IMR-90 (cell line): ENCODE measurements around the gene CDK7. TPM values are rescaled to one million over a fixed set of nuclear protein-coding genes. Genes with fewer than 3 reads are reported as not detected.
"Not testable (repeated sequence)": the region's sequence is repeated elsewhere in the genome, so short reads cannot be mapped to it uniquely, and the experiment has no call there.

Source experiments
- ATAC-seq: fragments of 200-7000 bp; cut with Tn5 transposase; 2 replicates; pipeline ENCODE4 v1.9.1; 2020; ENCODE audit warnings: low read depth, mild to moderate bottlenecking, moderate library complexity
- BruUV-seq: library from RNA; stranded (reverse); fragments of 400-500 nt; replicated peaks from 2 replicates; lab custom pipeline; 2021; lab: Mats Ljungman, UMichigan
- CTCF ChIA-PET: fragments of 300-600 bp; formaldehyde crosslinking; extraction: SDS; loops from one replicate; lab custom pipeline; 2021; ENCODE audit warnings: antibody characterized with exemption; lab: Yijun Ruan, JAX
- POLR2A ChIA-PET: fragments of 300-600 bp; sonication (Branson Sonifier 250); formaldehyde crosslinking; loops from one replicate; lab custom pipeline; 2022; ENCODE audit warnings: antibody characterized with exemption; ENCODE audit not compliant: unreplicated experiment; lab: Charles Lee
- DNase-seq: peaks from one replicate; pipeline ENCODE4 v3.0.0; 2013
- H2AFZ ChIP-seq: replicated peaks from 2 replicates; pipeline ENCODE3; 2013; ENCODE audit warnings: low read length, mild to moderate bottlenecking; ENCODE audit not compliant: poor library complexity
- H2AK5ac ChIP-seq: 2 replicates; pipeline ENCODE4 v1.6.1; 2013; ENCODE audit warnings: low read depth, low read length, inconsistent platforms
- H2AK9ac ChIP-seq: replicated peaks from 2 replicates; pipeline ENCODE3; 2013; ENCODE audit warnings: mild to moderate bottlenecking, low read depth, low read length, moderate library complexity; ENCODE audit not compliant: poor library complexity
- H2BK120ac ChIP-seq: 2 replicates; pipeline ENCODE4 v1.6.1; 2013; ENCODE audit warnings: low read depth, low read length, inconsistent platforms
- H2BK15ac ChIP-seq: 3 replicates; pipeline ENCODE4 v1.6.1; 2013; ENCODE audit warnings: low read depth, low read length, inconsistent platforms
- H2BK20ac ChIP-seq: 2 replicates; pipeline ENCODE4 v1.6.1; 2013; ENCODE audit warnings: low read depth, mild to moderate bottlenecking, inconsistent platforms, low read length, moderate library complexity
- H2BK5ac ChIP-seq: 2 replicates; pipeline ENCODE4 v1.6.1; 2013; ENCODE audit warnings: mild to moderate bottlenecking, low read depth, low read length, inconsistent platforms; ENCODE audit not compliant: poor library complexity, severe bottlenecking
- H3K14ac ChIP-seq: replicated peaks from 2 replicates; pipeline ENCODE4 v1.6.1; 2013; ENCODE audit warnings: low read depth, low read length, inconsistent platforms
- H3K18ac ChIP-seq: 2 replicates; pipeline ENCODE4 v1.6.1; 2013; ENCODE audit warnings: low read depth, low read length, control low read depth
- H3K23ac ChIP-seq: 2 replicates; pipeline ENCODE4 v1.6.1; 2013; ENCODE audit warnings: low read depth, low read length, inconsistent platforms
- H3K27ac ChIP-seq: 2 replicates; pipeline ENCODE4 v1.5.1; 2013; ENCODE audit warnings: mild to moderate bottlenecking, control low read depth, low read length; ENCODE audit not compliant: insufficient read depth
- H3K27me3 ChIP-seq: 2 replicates; pipeline ENCODE4 v1.6.1; 2013; ENCODE audit warnings: low read length; ENCODE audit not compliant: control insufficient read depth, insufficient read depth
- H3K36me3 ChIP-seq: 2 replicates; pipeline ENCODE4 v1.6.1; 2013; ENCODE audit warnings: low read length, mixed read lengths; ENCODE audit not compliant: control insufficient read depth, insufficient read depth
- H3K4ac ChIP-seq: 2 replicates; pipeline ENCODE4 v1.6.1; 2013; ENCODE audit warnings: low read depth, low read length, inconsistent platforms
- H3K4me1 ChIP-seq: 2 replicates; pipeline ENCODE4 v1.6.1; 2013; ENCODE audit warnings: low read length, mixed read lengths; ENCODE audit not compliant: control insufficient read depth, insufficient read depth
- H3K4me2 ChIP-seq: 2 replicates; pipeline ENCODE4 v1.6.1; 2013; ENCODE audit warnings: low read depth, mild to moderate bottlenecking, control low read depth, low read length, moderate library complexity
- H3K4me3 ChIP-seq: 2 replicates; pipeline ENCODE4 v1.5.1; 2013; ENCODE audit warnings: low read depth, mild to moderate bottlenecking, control low read depth, low read length, moderate library complexity; ENCODE audit not compliant: insufficient read depth
- H3K56ac ChIP-seq: 2 replicates; pipeline ENCODE4 v1.6.1; 2013; ENCODE audit warnings: low read length, inconsistent platforms; ENCODE audit not compliant: insufficient read depth; ENCODE audit errors: extremely low read depth
- H3K79me1 ChIP-seq, 2 experiments: 2 replicates each; pipeline ENCODE4 v1.6.1; 2013; ENCODE audit warnings: low read length in 2 of 2, inconsistent platforms in 1 of 2, low read depth in 1 of 2
- H3K9ac ChIP-seq: 2 replicates; pipeline ENCODE4 v1.6.1; 2013; ENCODE audit warnings: low read depth, low read length, control low read depth
- H3K9me1 ChIP-seq: 2 replicates; pipeline ENCODE4 v1.6.1; 2013; ENCODE audit warnings: low read length, inconsistent platforms; ENCODE audit not compliant: insufficient read depth
- H3K9me3 ChIP-seq: 2 replicates; pipeline ENCODE4 v1.6.1; 2013; ENCODE audit warnings: low read length; ENCODE audit not compliant: control insufficient read depth, insufficient read depth
- H4K20me1 ChIP-seq: 2 replicates; pipeline ENCODE4 v1.6.1; 2013; ENCODE audit warnings: low read length, inconsistent platforms; ENCODE audit not compliant: insufficient read depth
- H4K5ac ChIP-seq: 2 replicates; pipeline ENCODE4 v1.6.1; 2013; ENCODE audit warnings: mild to moderate bottlenecking, low read depth, low read length, control low read depth
- H4K8ac ChIP-seq, 2 experiments: 2 replicates each; pipeline ENCODE4 v1.6.1; 2013; ENCODE audit warnings: low read depth in 2 of 2, low read length in 2 of 2, control low read depth in 1 of 2, inconsistent platforms in 1 of 2
- H4K91ac ChIP-seq: 2 replicates; pipeline ENCODE4 v1.6.1; 2013; ENCODE audit warnings: low read depth, low read length, inconsistent platforms; ENCODE audit not compliant: insufficient read depth
- CEBPB ChIP-seq: IDR thresholded peaks from 2 replicates; pipeline ENCODE4 v1.6.1; 2012; ENCODE audit warnings: low read depth, low read length, improper control_type of control experiment
- RCOR1 ChIP-seq: IDR thresholded peaks from 2 replicates; pipeline ENCODE4 v1.6.1; 2012; ENCODE audit warnings: mild to moderate bottlenecking, low read length, improper control_type of control experiment; ENCODE audit not compliant: insufficient replicate concordance
- SMC3 ChIP-seq: fragments of 150-350 bp; IDR thresholded peaks from 2 replicates; pipeline ENCODE4 v1.6.1; 2016; ENCODE audit warnings: low read depth, mild to moderate bottlenecking, antibody characterized with exemption, low read length, moderate library complexity
- WGBS, 2 experiments: methylation state at CpG; one replicate each; pipeline versions ENCODE4 v1.1.5 to v1.1.7; 2013; ENCODE audit warnings: missing lambda C conversion rate in 2 of 2; ENCODE audit not compliant: insufficient read length in 1 of 2; ENCODE audit errors: extremely low coverage in 2 of 2; 5-methylcytosine and 5-hydroxymethylcytosine counted together
- dilution Hi-C: fragments of 300-500 bp; cut with HindIII; formaldehyde crosslinking; loops from one replicate; pipeline ENCODE4 v1.14.3; 2018; ENCODE audit warnings: low sequenced_read_pairs; ENCODE audit not compliant: unreplicated experiment
- in situ Hi-C: fragments of 300-500 bp; cut with MboI; formaldehyde crosslinking; loops from 3 replicates; pipeline ENCODE4 v1.14.3; 2019; ENCODE audit warnings: low sequenced_read_pairs, inconsistent platforms, mixed read lengths
- intact Hi-C: fragments of 100-400 bp; cut with micrococcal nuclease; formaldehyde crosslinking; loops from 2 replicates; pipeline ENCODE4 v1.10.0; 2022
- polyA plus RNA-seq, 3 experiments: library from polyadenylated mRNA; depleted of rRNA; stranded (reverse); fragments of >200 nt; gene quantifications; 2 replicates each; pipeline ENCODE4 v1.2.3, GENCODE V29; 2012; ENCODE audit warnings: low replicate concordance in 1 of 3
- total RNA-seq: library from RNA; depleted of rRNA; stranded (reverse); fragments of >200 nt; gene quantifications from 2 replicates; pipeline ENCODE4 v1.2.3, GENCODE V29; 2012

CDK7 gene
- total and polyA plus RNA-seq, 2 of the 4 experiments (the other 2 are of a cell fraction): 59.8 to 65.6 TPM

- Histone ChIP-seq H3K4me3 (no peak overlapping the region), H4K8ac (no peak overlapping the region), H3K23ac (no peak overlapping the region), H2BK20ac (no peak overlapping the region), H3K36me3 (peaks cover 3% of the 10 kb centered on the region; the same call in 1 of the 2 replicates), H2BK15ac (no peak overlapping the region), H3K9me3 (no peaks in the 10 kb centered on the region), H3K9ac (no peak overlapping the region), H3K4me1 (no peaks in the 10 kb centered on the region), H3K14ac (no peak overlapping the region), H3K79me1 (peaks cover 3 to 12% of the 10 kb centered on the region in 2 experiments; a peak in 2 of 4 replicates), H3K4ac (no peak overlapping the region), H3K18ac (no peak overlapping the region), H3K56ac (no peak overlapping the region), H2AK9ac (no peak overlapping the region), H4K91ac (no peak overlapping the region), H3K9me1 (no peaks in the 10 kb centered on the region), H2BK120ac (no peak overlapping the region), H3K27me3 (no peaks in the 10 kb centered on the region), H4K5ac (no peak overlapping the region), H3K4me2 (no peak overlapping the region), H2BK5ac (no peak overlapping the region), H3K27ac (no peak overlapping the region), H4K20me1 (no peaks in the 10 kb centered on the region), H2AFZ (no peak overlapping the region), H2AK5ac (no peak overlapping the region)
- in situ Hi-C loops (no loop called here), intact Hi-C loops (no loop called here), dilution Hi-C loops (no loop called here)
- TF ChIP-seq SMC3 (no peak), RCOR1 (no peak), CEBPB (no peak)
- DNase-seq: no peak
- no TSS peak for BruUV-seq
- CTCF ChIA-PET: no interaction called here
- POLR2A ChIA-PET: no interaction called here
- no peak for ATAC-seq
- WGBS, 2 experiments: 83% methylated on average over 2 of the region's 2 CpGs; no CpG with 5 or more reads in 1 of the 2 experiments
These were observed 2.8 kb upstream of the CDK7 start for GRCh38 chr5:69231851-69232250.

GRCh38 chr5:69236733-69237132, 2.0 kb downstream of the CDK7 start:
- H3K27ac ChIP-seq: peak overlapping the region; percentile 76; the same call in 1 of the 2 replicates
- H2BK120ac ChIP-seq, DNase-seq, ATAC-seq, H3K9me3 ChIP-seq, dilution Hi-C loops, H2AK9ac ChIP-seq, CTCF ChIA-PET, H4K20me1 ChIP-seq, H3K23ac ChIP-seq, POLR2A ChIA-PET, in situ Hi-C loops, BruUV-seq, H3K9me1 ChIP-seq, H4K5ac ChIP-seq, H3K4me1 ChIP-seq, H3K18ac ChIP-seq, H2AFZ ChIP-seq, H3K27me3 ChIP-seq, H3K56ac ChIP-seq, H3K9ac ChIP-seq, H2BK20ac ChIP-seq: not testable (repeated sequence)
- peak overlapping the region; percentile 13; the same call in 1 of the 2 replicates for H3K4me3 ChIP-seq
- intact Hi-C loops: loop anchor here (5.0 kb wide), 1 partner anchor 96 kb away; the partner anchor contains the start of gene CCDC125
- H2BK5ac ChIP-seq: peak overlapping the region; percentile 74
- H3K36me3 ChIP-seq: peaks cover 19% of the 10 kb centered on the region
- peaks cover 3 to 33% of the 10 kb centered on the region in 2 experiments; a peak in 3 of 4 replicates for H3K79me1 ChIP-seq
- peak overlapping the region; percentile 63; the same call in 1 of the 2 replicates for H2AK5ac ChIP-seq
- peak overlapping the region; percentile 64 for H3K4me2 ChIP-seq
- H3K4ac ChIP-seq: peak overlapping the region; percentile 54; the same call in 1 of the 2 replicates
- peak overlapping the region in 1 of 2 experiments; percentile 73; a peak in 2 of 4 replicates for H4K8ac ChIP-seq
- peak overlapping the region; percentile 22; the same call in 1 of the 2 replicates for H4K91ac ChIP-seq
- peak overlapping the region; percentile 51; the same call in 1 of the 2 replicates for H3K14ac ChIP-seq
- peak overlapping the region; percentile 65; the same call in 1 of the 3 replicates for H2BK15ac ChIP-seq
- WGBS, 2 experiments: no CpG with 5 or more reads among the region's 9 CpGs
